GM18505 (cell line): Measurements from ENCODE around the gene NRG2.

Source experiments
- ATAC-seq: cut with Tn5 transposase; IDR thresholded peaks from one replicate; pipeline ENCODE4 v1.9.1; 2021; ENCODE audit not compliant: unreplicated experiment
- POLR2A ChIP-seq: IDR thresholded peaks from 4 replicates; pipeline ENCODE4 v1.6.1; 2011; ENCODE audit warnings: borderline replicate concordance; ENCODE audit not compliant: insufficient read depth, insufficient read length; ENCODE audit errors: extremely low read depth

The NRG2 gene

GRCh38 chr5:139964266-139964993 lies 78.7 kb downstream of the NRG2 start:
- TF ChIP-seq POLR2A = no peak
- ATAC-seq = no peak

DNA sequence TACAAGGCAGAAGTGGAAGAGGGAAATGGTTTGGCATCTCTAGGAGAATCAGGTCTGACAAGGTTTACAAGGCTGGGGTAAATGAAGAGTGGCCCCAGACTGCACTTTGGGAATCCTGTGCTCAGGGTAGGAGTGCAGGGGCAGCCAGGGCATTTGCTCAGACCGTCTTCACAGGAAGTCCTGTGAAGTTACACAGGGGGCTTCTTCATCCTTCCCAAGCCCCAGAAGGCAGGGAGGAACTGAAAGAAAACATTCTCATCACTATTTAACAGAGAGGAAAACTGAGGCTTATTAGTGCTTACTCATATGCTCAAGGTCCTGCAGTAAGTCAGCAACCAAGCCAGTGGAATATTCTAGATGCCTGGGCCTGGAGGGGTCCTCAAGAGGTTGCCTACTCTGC lies 80.7 kb downstream of the NRG2 start:
- no peak for TF ChIP-seq POLR2A
- no peak for ATAC-seq

DNA sequence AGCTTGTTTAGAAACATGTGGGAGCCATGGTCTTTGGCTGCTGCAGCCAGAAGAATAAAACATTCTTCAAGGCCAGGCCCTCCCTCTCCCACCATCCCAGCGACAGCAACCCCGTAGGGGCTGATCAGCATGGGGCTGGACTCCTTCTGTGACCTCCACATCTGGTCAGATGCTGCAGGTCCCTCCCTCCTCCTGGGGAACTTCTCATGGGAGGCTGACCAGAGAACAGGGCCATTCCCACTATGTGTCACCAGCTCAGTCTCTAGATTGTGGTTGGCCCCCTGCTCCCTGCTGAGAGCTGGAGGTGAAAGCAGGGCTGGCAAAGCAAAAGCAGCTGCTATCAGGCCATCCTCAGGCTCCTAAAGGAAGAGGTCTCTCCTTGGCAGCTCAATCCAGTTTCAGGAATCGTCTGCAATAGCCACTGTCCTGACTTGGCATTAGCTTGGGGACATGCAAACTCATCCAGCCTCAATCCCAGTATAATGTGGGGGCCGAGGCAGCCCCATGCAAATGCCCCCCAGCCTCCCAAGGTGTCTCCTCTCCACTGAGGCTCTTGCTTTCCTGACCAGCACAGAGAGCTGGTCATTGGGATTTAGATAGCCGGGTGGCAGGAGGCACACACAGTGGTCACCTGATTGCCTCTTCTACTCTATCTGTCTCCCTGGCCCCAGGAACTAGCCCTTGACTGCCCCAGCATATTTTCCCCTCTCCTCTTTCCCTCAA lies 81.5 kb downstream of the NRG2 start:
- ATAC-seq = no peak
- TF ChIP-seq POLR2A = no peak

DNA sequence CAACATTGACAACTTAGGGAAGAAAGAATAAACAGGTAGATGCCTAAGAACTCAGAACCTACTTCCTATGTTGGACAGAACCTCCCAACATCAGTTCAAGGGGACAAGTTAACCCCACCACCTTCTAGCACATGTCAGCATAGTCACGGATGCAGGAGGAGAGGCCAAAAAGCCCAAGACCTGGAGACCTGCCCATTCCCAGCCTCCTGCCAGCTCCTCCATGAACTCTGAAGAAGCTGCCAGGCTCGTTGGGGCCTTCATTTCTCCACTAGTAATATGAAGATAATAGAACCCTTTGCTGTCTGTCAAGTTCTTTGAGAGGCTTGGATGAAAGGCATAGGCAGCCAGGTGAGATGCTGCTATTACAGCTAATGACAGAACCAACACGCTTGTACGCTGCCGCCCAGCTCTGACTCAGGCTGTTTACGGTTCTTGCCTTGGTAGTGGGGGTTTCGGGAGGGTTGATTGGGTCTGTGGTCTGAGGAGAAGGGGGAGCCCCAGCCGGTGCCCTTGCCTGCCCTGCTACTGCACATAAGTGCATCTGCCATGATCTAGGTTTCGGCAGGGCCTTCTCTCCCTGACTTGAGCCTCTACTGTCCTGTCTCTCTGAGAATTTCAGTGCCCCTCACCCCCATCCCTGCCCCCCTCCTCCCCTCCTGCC lies 82.2 kb downstream of the NRG2 start:
- peak; percentile 54 for ATAC-seq
- no peak for TF ChIP-seq POLR2A

DNA sequence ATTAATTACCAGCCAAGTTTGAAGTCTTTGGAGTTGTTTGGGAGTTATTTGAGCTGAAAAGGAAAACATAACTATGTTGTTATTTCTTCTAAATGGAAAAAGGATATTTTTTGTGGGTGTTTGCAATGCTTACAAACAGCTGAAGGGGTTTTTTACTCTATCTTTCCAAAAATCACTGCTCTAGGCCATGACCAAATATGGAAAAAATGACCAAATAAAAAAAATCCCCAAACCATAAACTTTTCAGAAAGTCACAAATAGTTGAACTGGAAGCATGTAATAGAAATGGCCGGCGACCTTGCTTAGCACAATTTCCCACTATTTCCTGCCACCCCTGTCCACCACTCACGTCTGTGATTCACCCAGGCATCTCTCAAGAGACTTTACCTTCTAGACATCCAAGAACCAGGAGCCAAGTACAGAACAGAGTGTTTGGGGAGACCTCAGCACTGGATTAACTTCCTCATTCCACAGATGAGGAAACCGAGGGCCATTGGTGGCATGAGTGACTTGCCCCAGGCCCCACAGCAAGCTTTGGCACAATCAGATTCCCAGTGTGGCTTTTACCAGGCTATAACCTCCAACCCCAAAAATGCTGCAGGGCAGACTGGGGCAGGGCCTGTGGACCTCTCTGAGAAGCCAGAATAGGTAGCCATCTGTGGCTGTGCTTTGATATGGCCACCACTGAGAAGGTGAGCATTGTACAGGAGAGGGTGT lies 84.5 kb downstream of the NRG2 start:
- no peak for ATAC-seq
- no peak for TF ChIP-seq POLR2A

GRCh38 chr5:139956342-139956741 lies 86.8 kb downstream of the NRG2 start:
- ATAC-seq = no peak
- no peak for TF ChIP-seq POLR2A

DNA sequence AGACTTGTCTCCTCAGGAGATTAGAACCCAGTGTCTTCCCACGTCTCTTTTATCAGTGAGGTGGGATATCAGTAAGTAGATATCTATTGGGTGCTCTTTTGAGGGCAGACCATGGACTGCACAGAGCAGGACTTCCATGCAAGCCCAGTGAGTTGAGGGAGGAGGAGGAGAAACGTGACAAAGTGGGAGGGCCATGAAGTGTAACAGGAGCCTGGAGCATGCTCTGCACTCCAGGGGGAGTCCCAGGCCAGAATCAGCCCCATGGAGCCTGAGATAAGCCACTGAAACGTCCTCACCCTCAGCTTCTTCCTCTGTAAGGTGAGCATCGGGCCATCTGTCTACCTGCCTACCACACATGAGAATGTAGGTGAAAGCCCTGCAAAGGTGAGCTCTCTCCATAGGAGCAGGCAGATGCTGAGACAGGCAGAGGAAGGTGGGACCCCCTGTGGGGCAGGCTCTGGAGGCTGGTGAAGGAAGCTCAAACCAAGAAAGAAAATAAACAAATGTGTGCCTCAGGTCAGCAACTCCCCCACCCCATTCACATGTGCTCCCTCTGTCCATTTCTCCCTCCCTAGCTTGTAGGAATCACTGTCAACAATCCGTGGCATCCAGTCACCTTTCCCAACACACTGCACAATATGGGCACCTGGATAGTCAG lies 87.4 kb downstream of the NRG2 start:
- no peak for TF ChIP-seq POLR2A
- no peak for ATAC-seq

DNA sequence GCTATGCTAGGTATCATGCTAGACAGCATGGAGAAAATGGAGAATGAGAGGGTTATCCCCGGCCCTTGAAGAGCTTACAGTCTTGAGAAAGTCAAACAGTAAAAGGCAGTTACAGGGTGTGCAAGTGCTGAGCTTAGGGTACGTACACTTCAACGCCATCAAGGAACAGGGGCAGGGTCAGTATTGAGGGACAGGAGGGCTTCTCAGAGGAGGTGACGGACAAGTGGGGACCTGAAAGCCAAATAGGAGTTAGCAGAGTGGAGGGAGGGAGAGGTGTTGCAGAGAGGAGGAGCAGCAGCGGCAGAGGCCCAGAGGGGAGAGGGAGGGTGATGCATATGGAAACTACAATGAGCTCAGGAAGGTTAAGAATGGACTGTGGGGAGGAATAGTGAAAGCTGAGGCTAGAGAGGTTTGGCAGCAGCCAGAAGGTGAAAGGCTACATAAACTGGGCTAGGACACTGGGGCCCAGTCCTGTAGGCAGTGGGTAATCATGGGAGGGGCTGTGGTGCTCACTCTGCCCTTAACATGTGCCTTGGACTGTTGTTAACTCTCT lies 88.0 kb downstream of the NRG2 start:
- TF ChIP-seq POLR2A = no peak
- no peak for ATAC-seq

GRCh38 chr5:139954462-139954861 lies 88.6 kb downstream of the NRG2 start:
- ATAC-seq = no peak
- no peak for TF ChIP-seq POLR2A

- TF ChIP-seq POLR2A = no peak
- ATAC-seq = no peak
Measured at GRCh38 chr5:139954022-139954421, 89.1 kb downstream of the NRG2 start.

- TF ChIP-seq POLR2A = no peak
- ATAC-seq = no peak
Measured at GRCh38 chr5:139952574-139952973, 90.5 kb downstream of the NRG2 start.

GRCh38 chr5:139951983-139952382 lies 91.1 kb downstream of the NRG2 start:
- TF ChIP-seq POLR2A = no peak
- ATAC-seq = no peak
